Suprapubic skin (tissue), 4 donors: ENCODE data around the gene UBE2J1. TPM values are rescaled to one million over a fixed set of nuclear protein-coding genes. Genes with fewer than 3 reads are reported as not detected.

Experiments
- DNase-seq, 2 donors: peaks; one replicate each; pipeline ENCODE4 v3.0.0-alpha.2; 2019; ENCODE audit warnings: low spot score in 2 of 2
- H3K27ac ChIP-seq: fragments of 200-600 bp; sonication (generic); one replicate; pipeline ENCODE4 v1.5.1; 2019
- H3K27me3 ChIP-seq: fragments of 200-600 bp; sonication (generic); one replicate; pipeline ENCODE4 v1.5.1; 2019
- H3K36me3 ChIP-seq: fragments of 200-600 bp; sonication (generic); one replicate; pipeline ENCODE4 v1.5.1; 2019
- H3K4me1 ChIP-seq: fragments of 200-600 bp; sonication (generic); one replicate; pipeline ENCODE4 v1.5.1; 2019
- H3K4me3 ChIP-seq: fragments of 200-600 bp; sonication (generic); one replicate; pipeline ENCODE4 v1.5.1; 2019; ENCODE audit warnings: mild to moderate bottlenecking
- H3K9me3 ChIP-seq: fragments of 200-600 bp; sonication (generic); one replicate; pipeline ENCODE4 v1.5.1; 2019
- CTCF ChIP-seq, 2 donors: fragments of 200-600 bp in 1 of 2; fragments of 450-650 bp in 1 of 2; sonication (generic) in 1 of 2; IDR thresholded peaks; one replicate each; pipeline ENCODE4 v1.5.1; 2016 to 2019; ENCODE audit warnings: antibody characterized with exemption in 2 of 2, mild to moderate bottlenecking in 1 of 2, moderate library complexity in 1 of 2
- EP300 ChIP-seq: sonication (generic); formaldehyde crosslinking; IDR thresholded peaks from one replicate; pipeline ENCODE4 v1.6.1; 2017; ENCODE audit warnings: antibody characterized with exemption
- POLR2A ChIP-seq, 2 donors: fragments of 450-650 bp; IDR thresholded peaks; one replicate each; pipeline ENCODE4 v1.6.1; 2017; ENCODE audit warnings: antibody characterized with exemption in 2 of 2, mild to moderate bottlenecking in 2 of 2, moderate library complexity in 2 of 2
- POLR2AphosphoS5 ChIP-seq, 3 donors: sonication (generic); formaldehyde crosslinking; IDR thresholded peaks; one replicate each; pipeline ENCODE4 v1.6.1; 2017; ENCODE audit warnings: antibody characterized with exemption in 3 of 3
- WGBS: methylation state at CpG from one replicate; pipeline ENCODE4 v1.1.5; 2018; 5-methylcytosine and 5-hydroxymethylcytosine counted together
- total RNA-seq, 4 donors: library from RNA; depleted of rRNA; stranded (reverse); fragments of >200 nt; gene quantifications; one replicate each; pipeline ENCODE4 v1.1.0, GENCODE V29; 2016

Gene UBE2J1
- total RNA-seq, 4 donors from 2014 or later = 18.7 to 26.1 (median 20.6) TPM

- no peak for DNase-seq
- H3K4me1 ChIP-seq = peaks cover 30% of the 10 kb centered on the region
- no peak for TF ChIP-seq POLR2AphosphoS5 (IDR thresholded peaks at IDR 0.05)
- no peak for TF ChIP-seq POLR2A (IDR thresholded peaks at IDR 0.05)
- TF ChIP-seq EP300 = no peak
- no peak for TF ChIP-seq CTCF (IDR thresholded peaks at IDR 0.05)
- H3K9me3 ChIP-seq = no peaks in the 10 kb centered on the region
- H3K36me3 ChIP-seq = no peaks in the 10 kb centered on the region
- no peaks in the 10 kb centered on the region for H3K27me3 ChIP-seq
- 51% methylated on average over 4 of the region's 4 CpGs for WGBS
- peak overlapping the region; percentile 82 for H3K4me3 ChIP-seq
- no peak overlapping the region for H3K27ac ChIP-seq
Measured at GRCh38 chr6:89350281-89350966, 2.1 kb downstream of the UBE2J1 start.

- DNase-seq = no peak
- H3K27me3 ChIP-seq = no peaks in the 10 kb centered on the region
- H3K36me3 ChIP-seq = no peaks in the 10 kb centered on the region
- H3K4me3 ChIP-seq = no peak overlapping the region
- no peak overlapping the region for H3K27ac ChIP-seq
- TF ChIP-seq EP300 = no peak
- no peaks in the 10 kb centered on the region for H3K9me3 ChIP-seq
- 95% methylated on average over 1 of the region's 1 CpG for WGBS
- peaks cover 28% of the 10 kb centered on the region for H3K4me1 ChIP-seq
Measured at GRCh38 chr6:89348372-89348771, 4.2 kb downstream of the UBE2J1 start.

- 85% methylated on average over 2 of the region's 2 CpGs for WGBS
- DNase-seq = no peak
- Histone ChIP-seq H3K27ac (no peak overlapping the region), H3K9me3 (no peaks in the 10 kb centered on the region), H3K27me3 (no peaks in the 10 kb centered on the region), H3K4me3 (no peak overlapping the region), H3K36me3 (no peaks in the 10 kb centered on the region), H3K4me1 (peaks cover 22% of the 10 kb centered on the region)
- no peak for TF ChIP-seq POLR2AphosphoS5 (IDR thresholded peaks at IDR 0.05)
- TF ChIP-seq EP300 = no peak
- no peak for TF ChIP-seq POLR2A (IDR thresholded peaks at IDR 0.05)
- TF ChIP-seq CTCF (IDR thresholded peaks at IDR 0.05) = no peak
Measured at GRCh38 chr6:89347825-89348224, 4.7 kb downstream of the UBE2J1 start.

- 93% methylated on average over 4 of the region's 4 CpGs for WGBS
- Histone ChIP-seq H3K27ac (no peak overlapping the region), H3K36me3 (peaks cover 8% of the 10 kb centered on the region), H3K9me3 (no peaks in the 10 kb centered on the region), H3K4me1 (peaks cover 20% of the 10 kb centered on the region), H3K27me3 (no peaks in the 10 kb centered on the region), H3K4me3 (no peak overlapping the region)
- no peak for TF ChIP-seq EP300
- no peak for TF ChIP-seq CTCF (IDR thresholded peaks at IDR 0.05)
- TF ChIP-seq POLR2AphosphoS5 (IDR thresholded peaks at IDR 0.05) = no peak
- no peak for TF ChIP-seq POLR2A (IDR thresholded peaks at IDR 0.05)
- DNase-seq = no peak
Measured at GRCh38 chr6:89346433-89346832, 6.1 kb downstream of the UBE2J1 start.

GRCh38 chr6:89339565-89339964 lies 13.0 kb downstream of the UBE2J1 start:
- Histone ChIP-seq H3K4me1 (no peaks in the 10 kb centered on the region), H3K27me3 (no peaks in the 10 kb centered on the region), H3K9me3 (no peaks in the 10 kb centered on the region), H3K27ac (no peak overlapping the region), H3K4me3 (no peak overlapping the region), H3K36me3 (peaks cover 63% of the 10 kb centered on the region)
- no peak for TF ChIP-seq POLR2A (IDR thresholded peaks at IDR 0.05)
- 97% methylated on average over 2 of the region's 2 CpGs for WGBS
- no peak for DNase-seq

- no peak overlapping the region for H3K4me3 ChIP-seq
- H3K4me1 ChIP-seq = no peaks in the 10 kb centered on the region
- DNase-seq = no peak
- WGBS = 79% methylated on average over 3 of the region's 3 CpGs
- no peaks in the 10 kb centered on the region for H3K27me3 ChIP-seq
- peaks cover 73% of the 10 kb centered on the region for H3K36me3 ChIP-seq
- H3K27ac ChIP-seq = no peak overlapping the region
- no peak for TF ChIP-seq POLR2A (IDR thresholded peaks at IDR 0.05)
- no peak for TF ChIP-seq CTCF (IDR thresholded peaks at IDR 0.05)
- no peak for TF ChIP-seq EP300
- no peak for TF ChIP-seq POLR2AphosphoS5 (IDR thresholded peaks at IDR 0.05)
- H3K9me3 ChIP-seq = no peaks in the 10 kb centered on the region
Measured at GRCh38 chr6:89335164-89335563, 17.4 kb downstream of the UBE2J1 start.
